Progenitor cell of endocrine pancreas (in vitro differentiated cells): ENCODE measurements around the gene MEOX1. TPM values are rescaled to one million over a fixed set of nuclear protein-coding genes. Genes with fewer than 3 reads are reported as not detected.

Experiments used
- DNase-seq: peaks from one replicate; pipeline ENCODE4 v3.0.0; 2021; ENCODE audit warnings: low spot score; ENCODE audit not compliant: unreplicated experiment
- H3K27ac Mint-ChIP-seq: 2 replicates; pipeline ENCODE4 v1.8.0; 2021; ENCODE audit warnings: mild to moderate bottlenecking, moderate library complexity, mixed read lengths
- H3K27me3 Mint-ChIP-seq: 2 replicates; pipeline ENCODE4 v1.8.0; 2021; ENCODE audit warnings: mixed read lengths
- H3K36me3 Mint-ChIP-seq: 2 replicates; pipeline ENCODE4 v1.8.0; 2022; ENCODE audit warnings: mixed read lengths; ENCODE audit not compliant: insufficient read depth
- H3K4me1 Mint-ChIP-seq: 2 replicates; pipeline ENCODE4 v1.8.0; 2021; ENCODE audit warnings: low read depth, mixed read lengths
- H3K4me3 Mint-ChIP-seq: 2 replicates; pipeline ENCODE4 v1.8.0; 2021; ENCODE audit warnings: low read depth, mild to moderate bottlenecking, moderate library complexity, mixed read lengths
- H3K9me3 Mint-ChIP-seq: 2 replicates; pipeline ENCODE4 v1.8.0; 2021; ENCODE audit warnings: low read depth, mixed read lengths
- total RNA-seq: library from RNA; stranded (reverse); gene quantifications from 2 replicates; pipeline ENCODE4 v1.2.1, GENCODE V29; 2021
- TF ChIP-seq, protein P1 (sequence below): fragments of 200-600 bp; sonication (generic); IDR thresholded peaks from one replicate; pipeline ENCODE4 v1.5.0; 2021; ENCODE audit warnings: antibody characterized with exemption, mild to moderate bottlenecking; ENCODE audit not compliant: unreplicated experiment

MEOX1 gene
- total RNA-seq, 1 donor from 2014 or later: 1.2 TPM

DNA sequence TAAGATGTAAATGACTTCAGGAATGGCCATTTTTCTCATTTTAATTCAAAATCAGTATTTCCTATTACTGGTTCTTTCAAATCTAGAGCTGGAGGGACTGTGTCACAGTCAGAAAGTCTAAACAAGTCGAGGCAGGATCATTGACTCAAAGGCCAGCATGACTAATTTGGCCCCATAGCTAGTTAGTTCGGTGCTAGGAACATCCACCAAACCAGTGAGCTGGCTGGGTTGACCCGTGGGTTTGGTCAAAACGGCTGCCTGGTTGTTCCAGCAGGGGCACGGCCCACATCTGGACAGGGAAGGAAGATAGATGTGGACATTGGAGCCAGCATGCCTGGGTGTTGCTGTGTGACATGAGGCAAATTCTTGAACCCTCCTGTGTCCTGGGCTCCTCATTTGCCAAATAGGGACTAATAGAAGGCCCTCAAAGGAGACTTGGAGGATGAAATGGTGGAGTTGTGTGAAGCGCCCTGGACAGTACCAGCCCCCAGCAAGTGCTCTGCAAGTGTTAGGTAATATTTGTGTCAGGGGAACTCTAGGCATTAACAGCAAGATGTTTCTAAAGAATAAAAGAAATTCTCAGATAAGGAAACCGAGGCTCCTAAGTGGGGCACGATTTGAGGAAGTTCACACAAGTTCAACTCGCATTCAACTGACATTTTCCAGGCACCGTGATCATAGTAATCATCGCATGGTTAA is 46.2 kb downstream of the MEOX1 start:
- no peak for DNase-seq
- H3K4me1 Mint-ChIP-seq: peaks cover 3% of the 10 kb centered on the region
- no peak overlapping the region for H3K4me3 Mint-ChIP-seq
- no peaks in the 10 kb centered on the region for H3K9me3 Mint-ChIP-seq
- H3K36me3 Mint-ChIP-seq: peaks cover 2% of the 10 kb centered on the region
- no peak overlapping the region for H3K27ac Mint-ChIP-seq
- H3K27me3 Mint-ChIP-seq: peaks cover 7% of the 10 kb centered on the region
- TF ChIP-seq, protein P1, sequence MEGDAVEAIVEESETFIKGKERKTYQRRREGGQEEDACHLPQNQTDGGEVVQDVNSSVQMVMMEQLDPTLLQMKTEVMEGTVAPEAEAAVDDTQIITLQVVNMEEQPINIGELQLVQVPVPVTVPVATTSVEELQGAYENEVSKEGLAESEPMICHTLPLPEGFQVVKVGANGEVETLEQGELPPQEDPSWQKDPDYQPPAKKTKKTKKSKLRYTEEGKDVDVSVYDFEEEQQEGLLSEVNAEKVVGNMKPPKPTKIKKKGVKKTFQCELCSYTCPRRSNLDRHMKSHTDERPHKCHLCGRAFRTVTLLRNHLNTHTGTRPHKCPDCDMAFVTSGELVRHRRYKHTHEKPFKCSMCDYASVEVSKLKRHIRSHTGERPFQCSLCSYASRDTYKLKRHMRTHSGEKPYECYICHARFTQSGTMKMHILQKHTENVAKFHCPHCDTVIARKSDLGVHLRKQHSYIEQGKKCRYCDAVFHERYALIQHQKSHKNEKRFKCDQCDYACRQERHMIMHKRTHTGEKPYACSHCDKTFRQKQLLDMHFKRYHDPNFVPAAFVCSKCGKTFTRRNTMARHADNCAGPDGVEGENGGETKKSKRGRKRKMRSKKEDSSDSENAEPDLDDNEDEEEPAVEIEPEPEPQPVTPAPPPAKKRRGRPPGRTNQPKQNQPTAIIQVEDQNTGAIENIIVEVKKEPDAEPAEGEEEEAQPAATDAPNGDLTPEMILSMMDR: no peak

DNA sequence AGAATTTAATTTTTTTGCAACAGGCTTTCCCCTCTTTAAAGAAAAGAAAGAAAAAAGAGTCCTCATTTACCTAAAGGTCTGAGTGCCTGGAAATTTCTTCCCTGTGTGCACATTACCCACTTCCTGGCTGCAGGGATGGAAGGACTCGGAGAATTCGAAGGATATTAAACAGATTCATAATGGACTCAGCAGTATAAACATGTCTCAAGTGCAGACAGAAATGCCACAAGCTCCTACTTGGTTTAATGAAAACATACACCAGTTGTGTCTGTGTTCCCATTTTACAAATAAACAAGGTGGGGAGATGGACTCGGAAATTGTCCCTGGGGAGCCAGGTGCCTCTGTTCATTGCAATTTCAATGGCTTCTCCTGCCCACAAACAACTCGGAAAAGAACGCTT is 47.2 kb downstream of the MEOX1 start:
- H3K27me3 Mint-ChIP-seq: peaks cover 7% of the 10 kb centered on the region
- TF ChIP-seq, protein P1: no peak

GRCh38 chr17:43613917-43614316 is 47.8 kb downstream of the MEOX1 start:
- peaks cover 2% of the 10 kb centered on the region for H3K36me3 Mint-ChIP-seq
- TF ChIP-seq, protein P1: no peak
- H3K4me1 Mint-ChIP-seq: no peaks in the 10 kb centered on the region
- DNase-seq: no peak
- no peak overlapping the region for H3K4me3 Mint-ChIP-seq
- H3K27me3 Mint-ChIP-seq: peaks cover 6% of the 10 kb centered on the region
- no peak overlapping the region for H3K27ac Mint-ChIP-seq
- H3K9me3 Mint-ChIP-seq: no peaks in the 10 kb centered on the region

More for the DNA sequence above, 47.2 kb downstream of the MEOX1 start:
- peaks cover 2% of the 10 kb centered on the region for H3K4me1 Mint-ChIP-seq
- H3K36me3 Mint-ChIP-seq: peaks cover 2% of the 10 kb centered on the region
- H3K9me3 Mint-ChIP-seq: no peaks in the 10 kb centered on the region
- no peak overlapping the region for H3K27ac Mint-ChIP-seq
- DNase-seq: no peak
- no peak overlapping the region for H3K4me3 Mint-ChIP-seq

DNA sequence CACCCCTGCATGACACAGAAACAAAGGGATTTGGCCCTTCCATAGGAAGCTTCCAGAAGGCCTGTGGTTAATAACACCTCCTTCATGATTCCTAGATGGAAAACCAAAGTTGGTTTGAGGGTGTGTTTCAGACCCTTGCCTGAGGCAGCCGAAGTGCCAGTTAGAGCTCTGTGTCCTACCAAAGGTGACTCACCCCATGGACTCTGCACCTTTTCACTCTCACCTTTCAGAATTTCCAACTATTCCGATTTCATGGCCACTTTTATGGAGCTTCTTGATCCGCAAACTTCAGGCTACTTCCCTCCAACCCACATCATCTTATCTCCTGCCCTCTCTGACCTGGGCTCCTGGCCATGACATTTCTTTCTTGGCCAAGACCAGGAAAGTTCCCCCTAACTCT is 49.2 kb downstream of the MEOX1 start:
- Mint-ChIP-seq H3K4me3 (no peak overlapping the region), H3K9me3 (no peaks in the 10 kb centered on the region), H3K27ac (no peak overlapping the region), H3K27me3 (peaks cover 3% of the 10 kb centered on the region), H3K36me3 (peaks cover 2% of the 10 kb centered on the region), H3K4me1 (no peaks in the 10 kb centered on the region)
- TF ChIP-seq, protein P1: no peak
- no peak for DNase-seq

DNA sequence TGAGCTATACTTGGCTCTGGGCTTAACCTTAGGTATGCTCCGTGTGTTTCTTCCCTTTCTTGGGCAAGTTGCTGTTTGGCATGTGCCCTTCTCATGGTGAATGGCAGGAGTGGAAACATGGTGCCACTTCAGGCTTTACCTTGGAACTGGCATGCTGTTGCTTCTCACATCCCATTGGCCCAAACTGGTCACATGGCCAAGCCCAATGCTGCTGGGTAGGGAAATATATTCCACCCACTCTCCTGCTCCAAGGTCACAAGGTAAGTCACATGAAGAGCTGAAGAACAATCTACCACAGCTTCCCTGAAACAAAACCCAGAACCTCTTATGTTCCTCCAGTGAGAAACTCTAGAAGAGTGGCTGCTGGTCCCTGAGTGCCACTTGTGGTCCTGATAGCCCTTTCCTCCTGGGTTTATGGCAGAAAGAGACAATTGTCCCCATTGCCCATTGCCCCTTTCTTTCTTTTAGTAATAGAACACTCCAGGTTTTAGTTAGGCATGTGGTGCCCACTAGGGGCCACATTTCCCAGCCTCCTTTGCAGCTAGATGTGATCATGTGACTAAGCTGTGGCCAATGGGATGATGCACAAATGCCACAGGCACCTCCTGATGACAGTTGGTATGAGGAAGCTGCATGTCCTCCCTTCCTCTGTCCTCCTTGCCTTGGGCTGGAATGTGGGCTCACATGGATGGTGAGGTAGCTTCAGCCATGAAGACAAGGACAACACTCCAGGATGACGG is 50.3 kb downstream of the MEOX1 start:
- Mint-ChIP-seq H3K27me3 (peaks cover 3% of the 10 kb centered on the region), H3K36me3 (peaks cover 2% of the 10 kb centered on the region), H3K9me3 (no peaks in the 10 kb centered on the region), H3K4me3 (no peak overlapping the region), H3K4me1 (no peaks in the 10 kb centered on the region), H3K27ac (no peak overlapping the region)
- DNase-seq: no peak
- TF ChIP-seq, protein P1: no peak
